HK-2 (cell line): Measurements from ENCODE around the gene MAST4.

ENCODE experiments used
- DNase-seq: peaks from one replicate; pipeline ENCODE4 v3.0.0-alpha.2; 2018; ENCODE audit not compliant: unreplicated experiment

MAST4 gene

DNA sequence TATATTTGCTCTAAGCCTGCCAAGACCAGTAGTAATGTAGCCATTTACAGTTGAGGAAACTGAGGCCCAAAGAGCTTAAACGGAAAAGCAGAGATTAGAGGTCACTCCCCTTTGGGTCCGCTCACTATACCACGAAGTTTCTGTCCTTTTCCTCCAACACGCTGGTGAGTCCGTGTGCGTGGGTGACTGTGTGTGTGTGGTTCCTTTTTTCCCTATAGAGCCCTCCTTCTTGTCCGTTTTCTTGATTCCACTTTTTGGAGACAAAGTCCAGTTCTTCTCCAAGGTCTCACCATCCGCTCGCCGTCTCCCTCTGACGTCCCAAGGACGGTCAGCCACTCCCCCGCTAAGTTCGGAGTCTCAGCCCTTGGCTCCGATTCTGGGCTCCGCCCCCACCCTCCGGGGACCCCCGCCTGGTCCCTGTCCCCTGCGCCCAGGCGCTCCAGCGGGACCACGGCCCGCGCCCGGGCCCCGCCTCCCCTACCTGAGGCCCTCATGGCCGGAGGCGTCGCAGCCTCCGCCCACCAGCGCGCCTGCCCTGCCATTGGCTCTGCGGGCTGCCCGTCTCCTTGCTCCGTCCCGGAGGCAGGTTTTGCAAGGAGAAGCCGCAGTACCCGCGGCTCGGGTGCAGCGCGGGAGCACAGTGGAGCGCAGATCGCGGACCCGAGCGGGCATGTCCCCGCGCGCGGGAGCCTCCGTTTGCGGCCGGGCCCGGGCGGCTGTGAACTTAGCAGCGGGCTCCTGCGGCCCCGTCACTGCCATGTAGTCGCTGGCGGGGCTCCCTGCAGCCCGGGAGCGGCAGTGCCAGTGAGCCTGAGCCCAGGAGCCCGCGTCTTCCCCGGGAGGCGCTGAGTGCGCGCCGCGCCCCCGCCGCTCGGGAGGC, at the start of gene MAST4:
MAST4 (plus strand) TSS at position 638 of the 880 bp plus-strand sequence. CDS start 263 bp downstream, outside the sequence.
- peak; percentile 67 for DNase-seq

DNA sequence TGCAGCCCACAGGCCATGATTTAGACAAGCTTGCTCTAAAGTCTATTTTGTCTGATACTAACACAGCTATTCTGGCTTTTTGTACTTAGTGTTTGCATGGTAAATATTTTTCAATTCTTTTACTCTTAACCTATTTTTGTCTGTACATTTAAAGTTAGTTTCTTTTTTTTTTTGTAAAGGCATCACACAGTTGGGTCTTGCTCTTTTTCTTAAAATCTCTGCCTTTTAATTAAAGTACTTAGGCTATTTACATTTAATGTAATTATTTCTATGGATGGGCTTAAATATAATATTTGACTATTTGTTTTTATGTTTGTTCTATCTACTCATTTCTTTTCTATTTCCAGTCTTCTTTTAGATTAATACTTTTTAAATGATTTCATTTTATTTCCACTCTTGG, 49.7 kb upstream of the MAST4 start:
- DNase-seq: no peak

DNA sequence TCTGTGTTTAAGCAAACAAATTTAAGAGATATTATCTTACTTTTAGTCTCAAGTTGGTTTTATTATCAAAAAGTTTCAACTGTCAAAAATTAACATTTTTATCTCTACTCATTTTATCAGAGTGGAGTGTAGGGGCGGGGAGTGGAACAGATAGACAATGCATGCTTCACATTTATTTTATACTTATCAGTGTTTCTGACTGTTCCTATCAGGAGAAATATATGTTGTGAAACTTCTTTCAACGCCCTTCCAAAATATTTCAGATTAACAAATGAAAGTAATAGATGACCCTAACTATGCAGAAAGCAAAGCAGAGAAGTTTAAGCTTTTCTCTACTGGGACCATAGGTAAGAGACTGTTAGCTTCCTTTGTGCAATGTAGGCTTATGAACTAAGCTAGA, 44.9 kb upstream of the MAST4 start:
- no peak for DNase-seq

DNA sequence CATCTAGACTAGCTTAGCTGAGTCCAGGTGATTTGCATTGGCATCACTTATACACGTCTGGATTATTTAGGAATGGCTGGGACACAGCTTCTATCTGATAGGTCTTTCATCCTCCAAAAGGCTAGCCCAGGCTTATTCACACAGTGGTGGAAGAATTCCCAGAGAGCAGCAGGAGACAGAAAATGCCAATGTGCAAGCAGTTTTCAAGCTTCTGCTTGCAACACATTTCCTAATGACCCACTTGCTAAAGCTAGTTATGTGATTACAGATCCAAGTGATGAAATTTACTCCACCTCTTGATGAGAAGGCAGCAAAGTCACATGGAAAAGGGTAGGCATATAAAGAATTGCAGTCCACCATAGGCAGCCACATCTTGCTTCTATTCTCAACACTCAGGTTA, 44.2 kb upstream of the MAST4 start:
- no peak for DNase-seq

DNA sequence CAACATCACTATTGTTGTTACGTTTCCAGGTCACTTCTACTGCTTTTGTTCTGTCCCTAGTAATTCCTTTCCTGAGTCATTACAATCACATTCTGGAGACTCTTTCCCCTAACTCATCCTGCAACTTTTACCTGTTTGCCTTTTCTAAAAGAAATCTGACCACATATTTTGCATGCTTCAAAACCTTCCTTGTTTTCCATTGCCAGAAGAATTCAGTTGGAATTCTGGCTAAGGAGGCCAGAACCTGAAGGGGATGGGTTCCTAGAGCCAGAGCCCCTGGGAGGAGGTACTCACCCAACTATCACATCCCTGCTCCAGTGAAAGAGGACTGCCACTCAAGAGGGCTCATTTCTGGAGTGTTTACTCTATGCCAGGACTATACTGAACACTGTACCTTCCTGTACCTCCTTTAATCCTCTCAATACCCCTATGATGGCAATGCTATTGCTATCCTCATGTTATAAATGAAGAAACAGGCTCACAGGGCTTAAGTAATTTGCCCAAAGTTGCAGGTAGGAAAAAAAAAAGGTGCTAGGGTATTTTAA, 42.8 kb upstream of the MAST4 start:
- no peak for DNase-seq

DNA sequence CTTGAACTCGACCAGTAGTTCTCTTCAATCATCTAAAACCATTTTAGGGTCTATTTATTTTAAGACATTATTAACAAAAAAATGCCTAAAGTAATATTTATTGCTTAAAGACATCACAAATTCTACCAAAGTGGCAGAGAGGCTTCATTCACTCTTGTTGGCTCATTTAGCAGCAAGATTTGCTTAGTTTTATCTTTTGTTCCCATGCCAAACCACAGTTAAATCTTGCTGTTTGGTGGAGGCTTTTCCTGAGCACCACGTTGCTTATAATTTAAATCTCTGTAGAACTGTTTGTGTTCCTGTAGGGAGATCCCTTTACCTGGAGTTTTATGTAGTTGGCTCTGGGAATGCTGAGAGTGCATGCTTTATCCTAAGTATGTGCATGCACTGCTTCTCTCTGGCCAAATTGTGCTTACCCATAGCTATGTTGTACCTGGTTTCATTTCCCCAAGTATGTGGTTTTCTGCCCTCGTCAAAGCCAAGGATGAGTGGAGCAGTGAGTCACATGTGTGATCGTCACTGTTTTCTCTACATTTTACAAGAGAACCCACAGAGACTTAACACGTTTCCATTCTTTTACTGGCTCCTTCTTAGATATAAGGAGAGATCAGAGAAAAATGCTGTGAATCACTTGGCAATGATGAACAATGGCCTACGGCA, 42.1 kb upstream of the MAST4 start:
- no peak for DNase-seq

DNA sequence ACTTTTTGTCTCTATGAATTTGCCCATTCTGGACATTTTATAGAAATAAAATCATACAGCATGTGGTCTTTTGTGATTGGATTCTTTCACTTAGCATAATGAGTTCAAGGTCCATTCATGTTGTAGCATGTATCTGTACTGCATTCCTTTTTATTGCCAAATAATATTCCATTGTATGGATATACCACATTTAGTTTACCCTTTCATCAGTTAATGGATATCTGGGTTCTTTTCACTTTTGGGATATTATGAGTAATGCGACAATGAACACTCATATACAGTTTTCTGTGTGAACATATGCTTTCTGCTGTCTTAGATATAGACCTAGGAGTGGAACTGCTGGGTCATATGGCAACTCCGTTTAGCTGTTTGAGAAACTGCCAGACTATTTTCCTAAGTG, 41.3 kb upstream of the MAST4 start:
- no peak for DNase-seq

DNA sequence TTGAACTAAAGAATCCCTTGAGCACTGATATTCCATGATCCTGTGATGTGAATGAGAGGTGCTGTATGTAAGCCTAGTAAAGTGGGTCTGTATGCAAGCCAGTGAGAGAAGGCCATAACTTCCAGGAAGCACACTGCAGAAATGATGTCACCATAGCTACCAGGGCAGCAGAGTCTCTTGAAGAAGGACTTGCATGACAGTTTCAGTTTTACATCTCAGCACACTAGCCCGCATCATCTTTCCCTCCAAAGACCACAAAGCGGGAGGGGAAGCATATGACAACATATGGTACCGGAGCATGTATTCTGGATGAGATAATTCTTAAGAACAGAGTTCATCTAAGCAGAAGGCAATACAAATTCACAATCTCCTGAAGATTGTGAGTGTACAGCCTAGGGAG, 37.6 kb upstream of the MAST4 start:
- DNase-seq: no peak

DNA sequence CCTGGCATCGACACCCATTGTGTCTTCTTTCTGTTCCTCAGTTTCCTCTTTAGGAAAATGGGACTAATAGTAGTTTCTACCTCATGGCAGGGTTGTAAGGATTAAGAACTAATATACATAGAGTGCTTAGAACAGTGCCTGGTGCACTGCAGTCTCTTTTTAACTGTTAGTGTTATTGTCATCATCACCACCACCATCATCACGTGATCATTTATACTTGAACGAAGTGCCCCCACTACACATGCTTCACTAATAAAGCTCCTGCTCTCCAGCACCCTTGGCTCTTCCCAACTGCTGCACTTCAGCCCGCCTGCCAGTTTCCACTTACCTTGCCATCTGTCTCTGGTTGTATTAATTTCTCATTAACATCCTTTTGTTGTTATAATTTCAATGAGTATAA, 35.8 kb upstream of the MAST4 start:
- no peak for DNase-seq

DNA sequence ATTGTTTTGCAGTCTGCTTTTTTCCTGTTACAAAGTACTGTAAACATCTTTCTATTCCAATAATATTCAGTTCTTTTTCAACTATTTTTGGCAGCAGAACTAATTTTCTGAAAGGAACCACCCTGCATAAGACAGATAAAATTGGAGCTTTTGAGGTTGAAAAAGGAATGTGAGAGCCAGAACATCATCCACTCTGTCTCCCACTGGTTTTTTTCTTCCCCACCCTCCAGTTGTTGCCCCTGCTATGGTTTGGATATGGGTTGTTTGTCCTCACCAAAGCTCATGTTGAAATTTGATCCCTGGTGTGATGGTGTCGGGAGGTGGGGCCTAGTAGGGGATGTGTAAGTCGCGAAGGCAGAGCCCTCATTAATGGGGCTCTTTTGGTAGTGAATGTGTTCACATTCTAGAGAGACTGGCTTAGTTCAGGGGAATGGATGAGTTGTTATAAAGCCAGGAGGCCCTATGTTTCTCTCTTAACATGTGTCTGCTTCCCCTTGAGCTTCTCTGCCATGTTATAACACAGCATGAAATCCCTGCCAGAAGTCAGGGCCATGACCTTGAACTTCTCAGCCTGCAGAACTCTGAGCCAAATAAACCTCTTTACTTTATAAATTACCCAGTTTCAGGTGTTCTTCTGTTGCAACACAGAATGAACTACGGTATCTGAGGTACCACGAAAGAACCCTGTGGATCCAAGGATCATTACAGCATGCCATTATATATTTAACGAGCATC, 34.8 kb upstream of the MAST4 start:
- DNase-seq: no peak

DNA sequence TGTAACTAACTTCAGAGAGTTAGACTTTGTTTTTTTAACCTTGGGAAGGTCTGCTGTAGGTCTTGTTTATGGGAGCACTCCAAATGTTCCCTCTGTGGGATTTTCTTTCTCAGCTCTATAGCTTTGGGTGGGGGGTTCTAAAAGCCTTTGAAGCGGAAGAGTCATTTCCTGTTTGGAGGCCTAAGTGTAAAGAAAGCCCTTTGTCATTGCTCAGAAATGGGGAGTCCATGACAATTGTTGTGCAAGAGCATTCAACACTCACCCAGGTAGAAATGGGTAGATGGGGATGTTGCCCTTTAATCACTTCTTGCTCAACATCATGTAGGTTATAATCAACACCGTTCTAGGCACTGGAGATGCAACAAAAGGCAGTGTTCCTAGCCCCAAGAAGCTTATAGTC, 30.3 kb upstream of the MAST4 start:
- DNase-seq: no peak

DNA sequence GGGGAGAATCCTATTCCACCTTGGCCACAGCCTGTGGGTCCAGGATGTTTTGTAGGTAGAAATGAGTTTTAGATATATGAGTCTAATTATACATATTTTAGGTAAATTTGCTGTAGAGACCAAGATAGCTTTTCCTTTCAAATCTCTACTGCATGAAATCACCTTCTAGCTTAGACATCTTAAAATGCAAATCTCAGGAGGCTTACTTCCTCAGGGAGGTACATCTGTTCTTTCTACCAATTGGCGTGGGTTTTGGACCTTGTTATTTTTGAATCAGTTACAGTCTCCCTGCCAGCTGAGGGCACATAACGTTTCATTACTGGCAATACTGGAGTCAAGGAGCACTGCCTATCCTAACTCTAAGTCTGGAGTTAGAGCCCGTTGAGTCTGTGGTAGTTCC, 28.7 kb upstream of the MAST4 start:
- DNase-seq: no peak

DNA sequence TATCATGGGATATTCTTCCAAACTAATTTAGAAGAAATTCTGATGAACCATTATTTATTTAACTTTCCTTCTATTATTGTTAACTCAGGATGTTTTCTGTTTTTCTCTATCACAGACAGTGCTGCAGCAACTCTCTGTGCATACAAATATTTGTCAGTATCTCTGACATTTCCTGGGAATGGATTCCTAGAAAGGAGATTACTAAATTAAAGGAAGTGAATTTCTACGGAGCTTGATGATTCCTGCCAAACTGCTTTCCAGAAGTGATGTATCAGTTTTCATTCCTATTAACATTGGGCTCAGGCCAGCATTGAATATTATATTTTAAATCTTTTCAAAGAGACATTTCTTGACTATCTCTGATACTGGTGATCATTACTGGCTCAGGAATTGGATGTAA, 26.0 kb upstream of the MAST4 start:
- no peak for DNase-seq

DNA sequence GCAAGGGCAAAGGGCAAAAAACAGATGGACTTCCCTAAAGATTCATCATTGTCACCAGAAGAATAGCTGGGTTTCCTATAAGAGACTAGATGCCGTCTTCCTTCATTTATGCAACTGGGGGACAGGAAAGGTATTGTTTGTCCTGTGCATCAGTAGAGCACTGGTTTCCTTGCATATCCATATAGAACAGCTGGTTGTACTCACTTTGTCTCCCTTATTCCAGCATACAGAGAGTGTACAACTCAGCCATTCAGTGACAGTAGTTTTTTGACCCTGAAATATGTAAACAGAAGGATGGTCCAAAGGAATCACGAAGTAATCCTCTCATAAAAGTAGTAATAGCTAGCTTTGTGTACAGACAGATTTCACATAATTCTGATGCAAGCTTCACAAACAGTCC, 22.5 kb upstream of the MAST4 start:
- no peak for DNase-seq

DNA sequence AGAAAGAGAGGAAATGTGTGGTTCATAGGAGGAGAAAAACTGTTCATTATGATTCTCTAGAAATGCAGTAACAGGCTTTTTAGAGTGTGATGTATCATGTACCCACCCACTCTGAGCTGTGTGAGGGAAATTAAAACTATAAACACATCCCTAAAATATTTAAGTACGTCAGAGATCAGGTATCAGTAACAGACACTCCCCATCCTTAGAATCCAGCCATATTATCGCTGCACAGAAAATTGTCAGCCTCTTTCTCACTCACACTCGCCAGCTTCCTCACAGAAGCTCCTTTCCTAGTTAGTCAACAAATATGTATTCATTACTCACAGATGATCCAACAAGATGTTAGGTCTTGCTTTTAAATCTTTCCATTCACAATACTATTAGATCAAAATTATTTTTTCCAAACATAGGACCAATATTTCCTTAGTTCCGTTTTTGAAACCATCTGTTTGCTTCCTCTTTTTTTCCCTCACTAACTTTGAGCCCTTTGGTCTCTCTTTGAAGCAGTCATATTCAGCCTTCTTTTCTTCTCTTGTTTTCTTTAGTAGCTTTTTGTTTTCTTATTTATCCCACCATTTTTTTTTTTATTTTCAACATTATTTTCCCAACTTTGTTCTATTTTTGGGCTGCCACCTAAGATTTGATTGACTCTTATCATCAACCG, 13.6 kb upstream of the MAST4 start:
- no peak for DNase-seq

DNA sequence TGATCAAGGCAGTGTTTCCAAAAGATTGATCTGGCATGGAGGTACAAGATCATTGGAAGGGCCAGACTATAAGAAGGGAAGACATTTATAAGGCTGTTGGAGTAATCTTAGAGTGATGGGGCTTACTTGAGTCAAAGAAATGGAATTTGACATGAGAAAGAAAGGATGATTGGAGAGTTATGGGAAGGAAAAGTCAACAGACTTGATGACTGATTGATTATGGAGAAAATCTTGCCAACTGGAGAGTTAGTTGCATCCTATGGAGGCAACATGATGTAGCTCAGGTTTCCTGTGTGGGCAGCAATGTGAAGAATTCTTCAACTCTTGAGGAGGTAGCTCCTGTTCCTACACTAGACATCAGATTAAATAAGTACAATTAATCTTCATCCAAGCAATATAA, 10.9 kb upstream of the MAST4 start:
- DNase-seq: no peak

DNA sequence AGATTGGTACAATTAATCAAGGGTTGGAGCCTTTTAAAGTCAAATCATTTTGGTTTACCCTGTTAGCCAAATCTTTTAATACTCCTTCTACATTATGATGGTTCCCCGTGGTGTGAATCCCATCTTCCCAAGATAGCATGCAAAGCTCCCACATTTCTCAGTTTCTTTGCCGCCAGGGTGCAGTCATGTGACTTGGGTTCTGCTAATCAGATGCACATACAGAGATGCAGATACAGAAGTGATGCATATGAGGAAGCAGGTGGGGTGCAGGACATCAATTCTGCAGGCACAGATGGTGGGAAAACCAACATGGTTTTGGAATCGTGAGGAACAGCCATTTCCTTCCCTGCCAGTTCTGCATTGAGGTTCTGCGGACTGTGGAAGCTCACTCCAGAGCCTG, 8.4 kb upstream of the MAST4 start:
- no peak for DNase-seq

DNA sequence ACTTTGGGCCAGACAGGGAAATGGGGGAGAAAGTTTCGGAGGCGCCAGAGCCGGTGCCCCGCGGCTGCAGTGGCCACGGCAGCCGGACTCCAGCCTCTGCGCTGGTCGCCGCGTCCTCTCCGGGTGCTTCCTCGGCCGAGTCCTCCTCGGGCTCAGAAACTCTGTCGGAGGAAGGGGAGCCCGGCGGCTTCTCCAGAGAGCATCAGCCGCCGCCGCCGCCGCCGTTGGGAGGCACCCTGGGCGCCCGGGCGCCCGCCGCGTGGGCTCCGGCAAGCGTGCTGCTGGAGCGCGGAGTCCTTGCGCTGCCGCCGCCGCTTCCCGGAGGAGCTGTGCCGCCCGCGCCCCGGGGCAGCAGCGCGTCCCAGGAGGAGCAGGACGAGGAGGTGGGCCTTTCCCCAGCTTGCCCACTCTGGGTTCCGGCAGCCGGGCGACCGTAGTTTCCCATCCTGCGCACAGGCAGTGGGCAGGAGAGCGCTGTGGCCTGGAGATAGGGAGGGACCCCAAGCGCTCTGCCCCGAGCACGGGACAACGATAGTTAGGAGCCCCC, 516 bp downstream of the MAST4 start:
- no peak for DNase-seq

DNA sequence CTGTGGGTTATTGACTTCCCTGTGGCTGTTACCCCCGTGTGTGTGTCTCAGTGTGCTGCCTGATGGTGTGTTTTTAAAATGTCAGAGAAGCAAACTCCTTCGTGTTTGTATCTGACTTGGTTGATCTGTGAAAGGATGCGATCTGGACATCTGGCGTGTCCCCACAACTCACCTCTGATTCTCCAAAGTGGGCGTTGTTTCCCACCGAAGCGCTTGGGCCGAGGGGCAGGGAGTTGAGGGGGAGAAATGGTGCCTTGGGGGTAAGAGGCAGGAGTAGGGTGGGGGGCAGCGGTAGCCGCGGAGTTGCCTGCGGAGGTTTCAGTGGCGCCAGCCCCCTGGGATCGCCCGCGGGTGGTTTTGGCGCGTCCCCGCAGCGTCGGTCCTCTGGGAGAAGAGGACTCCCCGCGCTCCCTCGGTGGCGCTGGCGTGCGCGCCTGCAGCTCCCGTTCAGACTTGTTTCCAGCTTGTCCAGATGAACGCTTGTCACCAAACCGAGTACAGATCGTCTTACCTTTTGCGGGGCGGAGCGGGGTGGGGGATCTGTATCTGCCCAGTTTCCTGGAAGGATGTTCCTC, 1.1 kb downstream of the MAST4 start:
- no peak for DNase-seq

DNA sequence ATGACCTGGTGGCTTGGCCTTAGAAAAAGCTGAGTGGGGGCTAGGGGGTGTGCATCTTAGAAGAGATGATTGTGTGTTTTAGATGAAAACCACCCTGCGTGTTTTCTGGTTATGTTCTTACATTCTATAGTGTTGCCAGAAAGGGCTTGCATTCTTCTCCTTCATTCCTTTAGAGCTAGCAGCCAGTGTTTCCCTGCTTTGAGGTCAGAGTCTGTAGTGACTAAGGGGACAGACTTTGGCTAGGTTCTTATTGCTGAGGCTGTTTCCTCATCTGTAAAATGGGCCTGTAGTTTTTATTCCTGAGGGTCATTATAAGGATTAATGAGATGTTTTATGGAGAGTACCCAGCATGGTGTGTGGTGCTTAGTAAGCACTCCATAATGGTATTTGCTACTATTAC, 6.4 kb downstream of the MAST4 start:
- DNase-seq: no peak

DNA sequence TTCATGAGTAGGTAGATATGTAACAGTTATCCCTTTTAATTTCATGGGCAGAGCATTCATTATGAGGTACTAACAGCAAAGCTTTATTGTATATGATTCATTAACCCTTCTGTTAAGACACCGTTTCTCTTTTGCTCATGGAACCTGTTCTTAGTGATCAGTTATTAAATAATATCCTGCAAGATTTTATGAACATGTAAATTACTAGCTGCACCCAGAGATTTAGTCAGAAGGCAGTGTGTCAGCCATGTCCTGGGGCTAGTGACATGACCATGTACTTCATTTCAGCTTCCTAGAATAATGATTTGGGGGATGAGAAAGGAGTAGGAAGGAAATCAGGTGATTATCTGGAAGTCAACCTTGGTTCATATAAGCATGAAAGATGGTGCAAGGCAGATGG, 7.0 kb downstream of the MAST4 start:
- no peak for DNase-seq
